HTERT RPE-1 (cell line): ENCODE results near the gene ZNF598.

ENCODE experiments used
- in situ Hi-C: fragments of 300-500 bp; cut with MboI; formaldehyde crosslinking; loops from 4 replicates; pipeline ENCODE4 v1.14.3; 2020; ENCODE audit warnings: low sequenced_read_pairs

The ZNF598 gene

GRCh38 chr16:2008009-2008526 lies 1.6 kb downstream of the ZNF598 start:
- in situ Hi-C loops: no loop called here

GRCh38 chr16:2007081-2007836 lies 2.4 kb downstream of the ZNF598 start:
- in situ Hi-C loops: no loop called here

GRCh38 chr16:2006317-2006716 lies 3.3 kb downstream of the ZNF598 start:
- in situ Hi-C loops: no loop called here

DNA sequence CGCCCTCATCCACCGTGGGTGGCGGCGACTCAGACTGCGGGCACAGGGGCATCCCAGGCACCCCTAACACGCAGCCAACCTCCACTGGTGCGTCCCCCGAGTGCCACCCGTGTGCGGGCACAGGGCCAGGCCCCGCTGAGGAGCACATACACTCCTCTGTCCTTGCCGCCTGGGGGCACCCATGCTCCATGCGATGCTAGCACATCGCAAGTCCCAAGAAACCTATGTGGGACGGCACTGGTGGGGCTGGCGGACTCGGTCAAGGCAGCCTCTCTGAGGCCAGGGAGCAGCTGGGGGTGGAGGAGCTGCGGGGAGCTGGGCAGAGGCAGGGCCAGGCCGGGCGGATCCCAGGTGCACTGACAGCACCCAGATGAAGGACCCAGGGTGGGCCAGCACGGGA lies 4.0 kb downstream of the ZNF598 start:
- in situ Hi-C loops: no loop called here

DNA sequence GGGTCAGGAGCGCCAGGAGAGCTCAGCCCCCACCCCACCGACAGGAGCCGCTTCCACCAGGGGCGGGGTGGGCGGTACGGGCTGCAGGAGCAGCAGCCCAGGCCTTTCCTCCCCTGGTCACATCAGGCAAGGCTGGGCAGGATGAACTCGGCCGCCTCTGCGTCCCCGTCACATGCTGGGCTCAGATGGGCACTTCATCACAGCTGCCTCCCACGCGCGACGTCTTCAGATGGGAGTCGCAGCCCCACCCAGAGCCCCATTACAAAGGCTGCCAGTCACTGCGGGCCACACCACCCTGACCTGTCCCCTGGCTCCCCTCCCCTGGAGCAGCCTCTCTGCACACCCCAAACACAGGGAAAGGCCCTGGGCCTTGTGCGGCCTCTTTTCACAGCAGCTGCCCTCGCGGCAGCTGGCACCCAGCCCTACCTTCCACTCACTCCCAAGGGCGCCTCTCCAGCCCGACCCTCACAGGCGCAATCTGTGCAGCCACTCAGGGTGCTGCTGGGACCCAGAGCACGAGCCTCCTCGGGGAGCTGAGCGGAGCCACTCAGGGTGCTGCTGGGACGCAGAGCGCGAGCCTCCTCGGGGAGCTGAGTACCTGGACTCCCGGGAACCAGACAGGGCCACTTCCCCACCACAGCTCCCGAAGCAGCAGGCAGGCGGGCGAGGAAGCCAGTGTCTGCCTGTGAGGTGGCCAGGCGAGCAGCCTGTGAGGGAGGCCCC lies 4.7 kb downstream of the ZNF598 start:
- in situ Hi-C loops: no loop called here

- in situ Hi-C loops: no loop called here
Measured at GRCh38 chr16:2003827-2004641, 5.6 kb downstream of the ZNF598 start.

- in situ Hi-C loops: no loop called here
Measured at GRCh38 chr16:2003231-2003826, 6.3 kb downstream of the ZNF598 start.

DNA sequence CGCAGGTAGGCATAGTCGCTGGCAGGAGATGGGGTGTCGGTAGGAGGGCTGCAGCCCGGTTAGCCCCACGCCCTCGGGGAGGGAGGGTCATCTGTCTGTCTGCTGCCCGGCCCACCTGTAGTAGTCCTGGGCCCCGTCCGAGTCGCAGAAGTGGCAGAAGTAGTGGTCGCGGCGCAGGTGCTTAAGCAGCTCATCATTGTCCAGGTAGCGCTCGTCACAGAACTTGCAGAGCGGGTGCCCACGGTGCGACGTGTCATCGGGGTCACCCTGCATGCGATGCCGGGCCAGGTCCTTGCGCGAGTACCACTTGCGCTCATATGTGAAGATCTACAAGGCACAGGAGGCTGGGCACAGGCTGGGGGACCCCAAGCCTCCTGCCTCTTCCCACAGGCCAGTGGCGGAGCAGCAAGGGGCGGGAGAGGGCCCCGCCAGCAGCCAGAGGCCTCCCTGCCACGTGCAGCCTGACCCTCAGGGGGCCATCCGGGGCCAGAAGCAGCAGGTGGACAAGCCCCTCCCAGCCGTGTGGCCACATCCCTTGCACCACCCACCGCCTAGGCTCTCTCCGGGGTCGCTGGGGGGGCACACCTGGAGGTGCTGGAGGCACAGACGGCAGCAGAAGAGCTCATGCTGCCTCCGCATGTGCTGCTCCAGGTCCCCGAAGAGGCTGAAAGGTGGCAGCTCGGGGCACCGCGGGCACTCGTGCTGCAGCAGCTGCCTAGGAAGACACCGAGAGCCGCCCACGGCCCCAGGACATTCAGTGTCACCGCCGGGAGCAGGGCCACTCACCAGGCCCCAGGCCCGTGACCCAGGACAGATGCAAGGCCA lies 7.0 kb downstream of the ZNF598 start:
- in situ Hi-C loops: no loop called here

DNA sequence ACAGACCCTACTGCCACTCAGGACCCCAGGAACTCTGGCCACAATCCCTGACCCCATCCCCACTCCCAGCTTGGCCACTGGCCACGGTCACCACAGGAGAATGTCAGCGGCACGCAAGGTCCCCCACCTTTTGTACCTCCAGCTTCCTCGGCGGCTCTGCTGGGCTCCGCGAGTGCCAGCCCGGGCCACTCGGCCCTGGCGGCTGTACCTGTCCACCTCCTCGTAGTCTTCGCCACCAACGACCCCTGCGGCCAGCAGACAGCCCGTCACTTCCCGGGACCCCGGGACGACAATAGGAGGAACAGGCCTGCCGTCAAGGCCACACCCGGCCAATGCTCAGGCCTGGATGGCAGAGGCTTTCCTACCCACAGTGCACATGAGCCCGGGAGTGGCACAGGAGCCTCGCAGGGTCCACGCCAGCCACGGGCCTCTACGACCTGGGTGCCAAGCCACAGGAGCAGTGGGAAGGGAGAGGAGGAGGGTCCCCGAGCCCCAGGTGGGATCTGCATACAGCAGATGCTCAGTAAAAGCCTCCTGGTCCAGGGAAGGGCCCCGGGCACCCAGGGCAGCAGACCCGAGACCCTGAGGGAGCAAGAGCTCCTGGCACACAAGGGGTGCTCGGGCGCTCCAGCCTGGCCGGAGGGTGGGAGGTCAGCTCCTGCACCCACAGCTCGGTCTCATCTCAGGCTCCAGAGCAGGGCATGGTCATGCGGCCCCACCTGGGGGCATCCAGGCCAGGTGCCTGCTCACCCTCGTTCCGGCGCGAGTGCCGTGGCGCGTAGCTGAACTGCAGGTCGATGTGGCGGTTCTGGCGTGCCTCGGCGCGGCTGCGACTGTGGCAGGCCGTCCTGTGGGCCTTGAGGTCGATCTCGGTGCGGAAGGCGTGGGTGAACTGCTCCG lies 7.9 kb downstream of the ZNF598 start:
- in situ Hi-C loops: no loop called here

- in situ Hi-C loops: no loop called here
Measured at GRCh38 chr16:2001035-2001434, 8.6 kb downstream of the ZNF598 start.

DNA sequence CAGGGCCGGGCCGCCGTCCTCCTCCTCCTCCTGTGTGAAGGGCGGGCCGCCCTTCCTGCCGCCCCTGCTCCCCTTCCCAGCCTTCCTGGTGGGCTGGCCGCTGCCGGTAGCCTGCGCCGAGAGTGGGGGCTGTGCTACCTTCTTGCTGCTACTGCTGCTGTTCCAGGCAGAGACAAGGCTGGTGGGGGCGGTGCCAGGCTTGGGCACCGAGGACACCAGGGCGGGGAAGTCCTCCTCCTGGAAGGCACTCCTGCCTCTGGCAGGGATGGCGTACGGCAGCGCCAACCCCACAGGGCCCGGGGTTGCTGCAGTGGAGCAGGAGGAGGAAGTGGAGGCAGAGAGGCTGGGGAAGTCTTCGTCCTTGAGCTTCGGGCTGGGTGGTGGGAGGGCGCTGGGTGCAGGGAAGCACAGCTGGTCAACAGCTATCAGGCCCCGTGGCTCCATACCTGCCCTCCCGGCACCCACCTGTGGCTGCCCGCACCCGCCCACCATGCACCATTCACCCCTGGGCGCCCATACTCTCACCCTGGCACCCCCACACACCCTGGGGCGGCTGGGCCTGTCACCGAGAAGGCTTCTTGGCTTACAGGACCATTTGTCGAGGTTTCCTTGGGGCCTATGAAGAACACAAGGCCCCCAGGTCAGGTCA lies 9.6 kb downstream of the ZNF598 start:
- in situ Hi-C loops: no loop called here

- in situ Hi-C loops: no loop called here
Measured at GRCh38 chr16:1998852-1999801, 10.5 kb downstream of the ZNF598 start.

DNA sequence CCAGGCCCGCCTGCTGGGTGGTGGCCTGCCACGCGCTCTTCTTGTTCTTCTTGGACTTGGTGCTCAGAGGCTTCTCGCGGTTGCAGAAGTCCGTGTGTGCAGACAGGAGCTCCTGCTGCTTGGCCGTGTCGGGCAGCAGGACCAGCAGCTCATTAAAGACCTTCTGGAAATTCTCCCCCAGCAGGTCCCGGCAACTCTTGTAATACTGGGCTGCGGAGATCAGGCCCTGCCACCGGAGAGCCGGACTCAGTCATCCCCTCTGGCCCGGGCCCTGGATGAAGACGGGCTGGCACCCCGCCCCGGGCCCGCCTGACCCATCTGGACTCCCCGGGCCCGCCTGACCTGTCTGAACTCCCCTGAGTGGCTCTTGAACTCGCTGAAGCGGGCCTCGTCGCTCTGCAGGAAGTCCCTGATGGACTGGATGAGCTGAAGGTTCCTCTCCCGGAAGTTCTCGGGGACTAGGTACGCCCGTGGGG lies 11.2 kb downstream of the ZNF598 start:
- in situ Hi-C loops: no loop called here

DNA sequence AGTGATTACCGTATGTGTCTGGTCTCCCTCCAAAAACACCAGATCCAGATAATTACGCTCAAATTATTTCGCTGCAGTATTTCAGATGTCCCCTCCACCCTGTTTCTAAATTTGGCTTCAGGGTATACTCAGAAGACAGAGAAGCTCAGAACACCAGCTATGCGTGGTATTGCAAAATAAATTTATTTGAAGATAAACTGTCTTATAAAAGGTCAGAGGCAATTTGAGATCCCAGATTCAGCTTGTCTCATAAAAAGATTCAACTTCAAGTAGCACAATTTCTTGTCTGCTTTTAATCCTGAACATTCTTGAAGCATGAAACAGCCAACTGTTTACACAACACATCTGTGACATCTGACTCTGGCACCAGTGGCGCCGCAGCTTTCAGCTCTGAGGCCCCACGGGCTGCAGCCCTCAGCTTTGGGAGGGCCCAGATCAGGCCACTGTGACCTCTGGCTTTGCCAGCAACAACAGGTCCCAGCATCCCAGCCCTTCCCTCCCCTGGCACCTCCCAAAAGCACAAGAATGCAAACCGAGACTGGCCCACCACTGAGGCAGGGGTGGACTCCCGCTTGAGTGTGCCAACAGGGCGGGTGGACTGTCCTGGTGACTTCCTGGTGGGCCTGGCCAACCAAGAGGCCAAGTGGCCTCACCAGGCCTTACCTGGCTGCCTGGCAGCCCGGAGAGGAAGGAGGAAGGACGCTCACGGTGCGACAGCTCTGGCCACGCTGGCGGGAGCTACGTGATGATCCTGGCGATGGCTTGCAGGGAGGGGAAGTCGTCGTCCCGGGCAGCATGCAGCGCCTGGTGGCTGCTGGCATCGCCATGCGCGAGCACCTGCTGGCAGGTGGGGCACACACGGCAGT lies 11.9 kb downstream of the ZNF598 start:
- in situ Hi-C loops: no loop called here

DNA sequence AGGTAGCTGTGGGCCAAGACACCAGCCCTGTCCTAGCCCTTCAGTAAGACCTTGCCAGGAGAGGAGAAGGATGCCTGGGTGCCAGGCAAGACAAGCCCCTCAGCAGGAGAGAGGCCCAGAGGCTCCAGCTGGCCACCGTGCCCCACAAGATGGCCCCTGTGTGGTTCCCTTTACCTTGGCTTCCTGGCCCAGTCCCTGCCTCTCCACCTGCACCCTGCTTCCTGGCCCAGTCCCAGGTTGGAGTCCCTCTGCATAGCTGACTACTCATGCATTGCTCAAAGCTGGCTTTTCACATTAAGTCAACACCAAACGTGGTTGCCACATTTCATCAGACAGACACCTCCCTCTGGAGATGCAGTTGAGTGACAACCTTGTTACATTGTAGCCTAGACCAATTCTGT lies 15.9 kb downstream of the ZNF598 start:
- in situ Hi-C loops: no loop called here

DNA sequence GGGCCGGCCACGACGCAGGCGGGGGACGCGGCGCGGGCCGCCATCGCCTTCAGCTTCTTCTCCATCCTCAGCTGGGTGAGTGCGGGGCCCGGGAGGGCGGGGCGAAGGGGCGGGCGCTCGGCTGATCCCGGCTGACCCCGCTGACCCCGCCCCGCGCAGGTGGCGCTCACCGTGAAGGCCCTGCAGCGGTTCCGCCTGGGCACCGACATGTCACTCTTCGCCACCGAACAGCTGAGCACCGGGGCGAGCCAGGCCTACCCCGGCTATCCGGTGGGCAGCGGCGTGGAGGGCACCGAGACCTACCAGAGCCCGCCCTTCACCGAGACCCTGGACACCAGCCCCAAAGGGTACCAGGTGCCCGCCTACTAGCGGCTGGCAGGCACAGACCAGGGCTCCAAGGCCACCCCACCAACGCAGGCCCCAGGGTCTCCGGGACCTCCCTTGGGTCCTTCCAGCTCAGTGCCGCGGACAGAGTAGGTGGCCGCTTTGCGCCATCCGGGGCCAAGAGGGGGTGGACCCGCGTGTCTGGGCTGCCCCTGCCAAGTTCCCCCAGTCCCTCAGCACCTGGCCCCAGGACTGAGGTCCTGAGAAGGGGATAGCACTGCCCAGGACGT lies 16.8 kb downstream of the ZNF598 start:
- in situ Hi-C loops: no loop called here
